H9 (cell line): ENCODE measurements around the gene ADAMTS17. TPM values are rescaled to one million over a fixed set of nuclear protein-coding genes. Genes with fewer than 3 reads are reported as not detected.

ENCODE experiments used
- DNase-seq: peaks from one replicate; pipeline ENCODE4 v3.0.0-alpha.2; 2017
- H2AFZ ChIP-seq: one replicate; pipeline ENCODE4 v1.6.1; 2013; ENCODE audit warnings: mild to moderate bottlenecking, low read length, control low read depth, moderate library complexity
- H2AK5ac ChIP-seq: 2 replicates; pipeline ENCODE4 v1.6.1; 2013; ENCODE audit warnings: low read length, control low read depth, mixed read lengths; ENCODE audit not compliant: insufficient read length
- H2BK120ac ChIP-seq: one replicate; pipeline ENCODE4 v1.6.1; 2013; ENCODE audit warnings: low read depth, mild to moderate bottlenecking, low read length, control low read depth, inconsistent platforms; ENCODE audit not compliant: poor library complexity, severe bottlenecking
- H2BK12ac ChIP-seq: 2 replicates; pipeline ENCODE4 v1.6.1; 2013; ENCODE audit warnings: low read length, control low read depth, mixed read lengths, low read depth; ENCODE audit not compliant: insufficient read length
- H2BK15ac ChIP-seq: 2 replicates; pipeline ENCODE4 v1.6.1; 2013; ENCODE audit warnings: low read depth, low read length, control low read depth
- H2BK20ac ChIP-seq: one replicate; pipeline ENCODE4 v1.6.1; 2013; ENCODE audit warnings: low read depth, mild to moderate bottlenecking, low read length, control low read depth, inconsistent platforms; ENCODE audit not compliant: poor library complexity, severe bottlenecking
- H2BK5ac ChIP-seq: 2 replicates; pipeline ENCODE4 v1.6.1; 2013; ENCODE audit warnings: low read length, control low read depth, mixed read lengths; ENCODE audit not compliant: insufficient read length
- H3K14ac ChIP-seq: 2 replicates; pipeline ENCODE4 v1.6.1; 2013; ENCODE audit warnings: low read length, control low read depth; ENCODE audit not compliant: insufficient read depth
- H3K18ac ChIP-seq: 2 replicates; pipeline ENCODE4 v1.6.1; 2013; ENCODE audit warnings: low read depth, mild to moderate bottlenecking, mixed read lengths, low read length, control low read depth; ENCODE audit not compliant: insufficient read length
- H3K23ac ChIP-seq: 2 replicates; pipeline ENCODE4 v1.6.1; 2013; ENCODE audit warnings: low read length, control low read depth, mixed read lengths, low read depth; ENCODE audit not compliant: insufficient read length
- H3K23me2 ChIP-seq: 2 replicates; pipeline ENCODE4 v1.6.1; 2013; ENCODE audit warnings: low read depth, mild to moderate bottlenecking, mixed read lengths, low read length, control low read depth; ENCODE audit not compliant: insufficient read length, poor library complexity, severe bottlenecking
- H3K27ac ChIP-seq: 2 replicates; pipeline ENCODE4 v1.5.1; 2013; ENCODE audit warnings: low read length, control low read depth, mixed read lengths, low read depth; ENCODE audit not compliant: insufficient read length
- H3K27me3 ChIP-seq: 2 replicates; pipeline ENCODE4 v1.6.1; 2013; ENCODE audit warnings: low read length, control low read depth, inconsistent platforms; ENCODE audit not compliant: insufficient read depth
- H3K4ac ChIP-seq: 2 replicates; pipeline ENCODE4 v1.6.1; 2013; ENCODE audit warnings: low read depth, mild to moderate bottlenecking, control low read depth, inconsistent platforms, low read length, moderate library complexity
- H3K4me1 ChIP-seq: 2 replicates; pipeline ENCODE4 v1.6.1; 2013; ENCODE audit warnings: low read length, control low read depth, inconsistent platforms; ENCODE audit not compliant: insufficient read depth
- H3K4me2 ChIP-seq: 2 replicates; pipeline ENCODE4 v1.6.1; 2013; ENCODE audit warnings: low read length, control low read depth, mixed read lengths; ENCODE audit not compliant: insufficient read length, insufficient read depth
- H3K56ac ChIP-seq: 2 replicates; pipeline ENCODE4 v1.6.1; 2013; ENCODE audit warnings: low read depth, mild to moderate bottlenecking, mixed read lengths, low read length, control low read depth; ENCODE audit not compliant: insufficient read length
- H3K79me1 ChIP-seq: 2 replicates; pipeline ENCODE4 v1.6.1; 2013; ENCODE audit warnings: low read depth, mild to moderate bottlenecking, moderate library complexity, low read length, control low read depth, inconsistent platforms; ENCODE audit not compliant: insufficient read depth, poor library complexity, severe bottlenecking
- H3K79me2 ChIP-seq: 2 replicates; pipeline ENCODE4 v1.6.1; 2013; ENCODE audit warnings: low read length, control low read depth, inconsistent platforms; ENCODE audit not compliant: insufficient read depth
- H3K9ac ChIP-seq: 2 replicates; pipeline ENCODE4 v1.6.1; 2013; ENCODE audit warnings: low read length, control low read depth, mixed read lengths; ENCODE audit not compliant: insufficient read length; ENCODE audit errors: extremely low read depth
- H3K9me3 ChIP-seq: one replicate; pipeline ENCODE4 v1.6.1; 2013; ENCODE audit warnings: low read depth, low read length, inconsistent platforms; ENCODE audit not compliant: control insufficient read depth
- H3T11ph ChIP-seq: one replicate; pipeline ENCODE4 v1.6.1; 2013; ENCODE audit warnings: mild to moderate bottlenecking, low read length, control low read depth, inconsistent platforms
- H4K20me1 ChIP-seq: one replicate; pipeline ENCODE4 v1.6.1; 2013; ENCODE audit not compliant: control insufficient read depth, insufficient read length, insufficient read depth
- H4K5ac ChIP-seq: 2 replicates; pipeline ENCODE4 v1.6.1; 2013; ENCODE audit warnings: low read depth, mild to moderate bottlenecking, mixed read lengths, low read length, control low read depth; ENCODE audit not compliant: insufficient read length
- H4K8ac ChIP-seq: replicated peaks from 2 replicates; pipeline ENCODE4 v1.6.1; 2013; ENCODE audit warnings: low read length, control low read depth, mixed read lengths, low read depth; ENCODE audit not compliant: insufficient read length
- H4K91ac ChIP-seq: 2 replicates; pipeline ENCODE4 v1.6.1; 2013; ENCODE audit warnings: low read depth, mild to moderate bottlenecking, moderate library complexity, mixed read lengths, low read length, control low read depth; ENCODE audit not compliant: insufficient read length
- H3K27ac Mint-ChIP-seq, 3 experiments: 2 replicates in 2 of 3; 3 replicates in 1 of 3; pipeline ENCODE4 v1.8.0; 2020 to 2021; ENCODE audit warnings: mixed read lengths in 3 of 3, mild to moderate bottlenecking in 1 of 3, moderate library complexity in 1 of 3
- H3K27me3 Mint-ChIP-seq: 2 replicates; pipeline ENCODE4 v1.8.0; 2021; ENCODE audit warnings: low read depth, mild to moderate bottlenecking, moderate library complexity, mixed read lengths
- H3K36me3 Mint-ChIP-seq, 3 experiments: 2 replicates in 2 of 3; 3 replicates in 1 of 3; pipeline ENCODE4 v1.8.0; 2020 to 2021; ENCODE audit warnings: low read depth in 3 of 3, mixed read lengths in 3 of 3; ENCODE audit not compliant: insufficient read depth in 1 of 3
- H3K4me1 Mint-ChIP-seq, 2 experiments: 2 replicates each; pipeline ENCODE4 v1.8.0; 2020; ENCODE audit warnings: mixed read lengths in 2 of 2
- H3K4me3 Mint-ChIP-seq, 2 experiments: 2 replicates in 1 of 2; 3 replicates in 1 of 2; pipeline ENCODE4 v1.8.0; 2020 to 2021; ENCODE audit warnings: mild to moderate bottlenecking in 2 of 2, mixed read lengths in 2 of 2, moderate library complexity in 1 of 2
- H3K9me3 Mint-ChIP-seq, 2 experiments: 2 replicates in 1 of 2; 3 replicates in 1 of 2; pipeline ENCODE4 v1.8.0; 2020; ENCODE audit warnings: mild to moderate bottlenecking in 2 of 2, mixed read lengths in 2 of 2, moderate library complexity in 1 of 2
- WGBS: extraction: QIAGEN DNeasy Blood & Tissue Kit; methylation state at CpG from one replicate; pipeline ENCODE4 v1.1.7; 2013; ENCODE audit warnings: missing lambda C conversion rate, low lambda C conversion rate, mixed read lengths; ENCODE audit not compliant: insufficient read length; ENCODE audit errors: extremely low coverage; 5-methylcytosine and 5-hydroxymethylcytosine counted together
- total RNA-seq: library from RNA; stranded (reverse); gene quantifications from 2 replicates; pipeline ENCODE4 v1.2.1, GENCODE V29; 2021
- TF ChIP-seq, protein P1 (sequence below): fragments of 200-600 bp; sonication (generic); conservative IDR thresholded peaks from 3 replicates; pipeline ENCODE4 v1.8.0; 2021; ENCODE audit warnings: antibody characterized with exemption, mild to moderate bottlenecking

ADAMTS17 gene
- total RNA-seq, 1 experiment from 2014 or later: 2.9 TPM

- TF ChIP-seq, protein P1, sequence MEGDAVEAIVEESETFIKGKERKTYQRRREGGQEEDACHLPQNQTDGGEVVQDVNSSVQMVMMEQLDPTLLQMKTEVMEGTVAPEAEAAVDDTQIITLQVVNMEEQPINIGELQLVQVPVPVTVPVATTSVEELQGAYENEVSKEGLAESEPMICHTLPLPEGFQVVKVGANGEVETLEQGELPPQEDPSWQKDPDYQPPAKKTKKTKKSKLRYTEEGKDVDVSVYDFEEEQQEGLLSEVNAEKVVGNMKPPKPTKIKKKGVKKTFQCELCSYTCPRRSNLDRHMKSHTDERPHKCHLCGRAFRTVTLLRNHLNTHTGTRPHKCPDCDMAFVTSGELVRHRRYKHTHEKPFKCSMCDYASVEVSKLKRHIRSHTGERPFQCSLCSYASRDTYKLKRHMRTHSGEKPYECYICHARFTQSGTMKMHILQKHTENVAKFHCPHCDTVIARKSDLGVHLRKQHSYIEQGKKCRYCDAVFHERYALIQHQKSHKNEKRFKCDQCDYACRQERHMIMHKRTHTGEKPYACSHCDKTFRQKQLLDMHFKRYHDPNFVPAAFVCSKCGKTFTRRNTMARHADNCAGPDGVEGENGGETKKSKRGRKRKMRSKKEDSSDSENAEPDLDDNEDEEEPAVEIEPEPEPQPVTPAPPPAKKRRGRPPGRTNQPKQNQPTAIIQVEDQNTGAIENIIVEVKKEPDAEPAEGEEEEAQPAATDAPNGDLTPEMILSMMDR: no peak
- H2BK120ac ChIP-seq: no peak overlapping the region
- H3K9ac ChIP-seq: no peak overlapping the region
- H3K4me1 ChIP-seq: no peaks in the 10 kb centered on the region
- no peak overlapping the region for H2AFZ ChIP-seq
- no peak overlapping the region for H3K23ac ChIP-seq
- peak overlapping the region; percentile 1; the same call in 1 of the 2 replicates for H3K14ac ChIP-seq
- H2BK12ac ChIP-seq: no peak overlapping the region
- H3K9me3 Mint-ChIP-seq: peaks cover 23 to 24% of the 10 kb centered on the region in 2 experiments
- no peaks in the 10 kb centered on the region for H3K27me3 ChIP-seq
- H3K27ac ChIP-seq: no peak overlapping the region
- peaks cover 9% of the 10 kb centered on the region for H3K9me3 ChIP-seq
- no peak overlapping the region for H3K4ac ChIP-seq
- H2BK15ac ChIP-seq: no peak overlapping the region
- DNase-seq: no peak
- no peaks in the 10 kb centered on the region for H3K23me2 ChIP-seq
- H3K18ac ChIP-seq: no peak overlapping the region
- peaks cover 10 to 23% (median 12%) of the 10 kb centered on the region in 3 experiments for H3K36me3 Mint-ChIP-seq
- no peak overlapping the region for H3K4me3 Mint-ChIP-seq
- H4K91ac ChIP-seq: no peak overlapping the region
- no peak overlapping the region for H2AK5ac ChIP-seq
- H4K8ac ChIP-seq: no peak overlapping the region
- no peak overlapping the region for H2BK5ac ChIP-seq
- H3K79me2 ChIP-seq: no peaks in the 10 kb centered on the region
- WGBS: no CpG with 5 or more reads among the region's 8 CpGs
- H4K20me1 ChIP-seq: no peaks in the 10 kb centered on the region
- H3K56ac ChIP-seq: no peak overlapping the region
- H3K79me1 ChIP-seq: no peaks in the 10 kb centered on the region
- no peak overlapping the region for H2BK20ac ChIP-seq
- no peak overlapping the region for H4K5ac ChIP-seq
- H3K4me1 Mint-ChIP-seq: peaks cover 5 to 11% of the 10 kb centered on the region in 2 experiments; a peak in 2 of 4 replicates
- H3K27ac Mint-ChIP-seq: no peak overlapping the region
- H3K27me3 Mint-ChIP-seq: peaks cover 6% of the 10 kb centered on the region
- H3T11ph ChIP-seq: no peak overlapping the region
- H3K4me2 ChIP-seq: no peak overlapping the region
Measured at GRCh38 chr15:100150906-100151305, 190.9 kb downstream of the ADAMTS17 start.
